HepG2 (cell line): ENCODE data around the gene NOTCH4. TPM values are rescaled to one million over a fixed set of nuclear protein-coding genes. Genes with fewer than 3 reads are reported as not detected.

ENCODE experiments used
- ARHGAP35 ChIP-seq: sonication (generic); formaldehyde crosslinking; IDR thresholded peaks from 2 replicates; pipeline ENCODE4 v1.9.0; 2022; ENCODE audit warnings: mild to moderate bottlenecking, inconsistent platforms, moderate library complexity, missing genetic modification reagents, borderline replicate concordance
- ELF4 ChIP-seq: sonication (generic); formaldehyde crosslinking; IDR thresholded peaks from 2 replicates; pipeline ENCODE4 v1.5.0; 2020; ENCODE audit warnings: missing genetic modification reagents, mild to moderate bottlenecking, moderate library complexity, borderline replicate concordance
- FOXK1 ChIP-seq: sonication (generic); formaldehyde crosslinking; IDR thresholded peaks from 2 replicates; pipeline ENCODE4 v1.4.0; 2020; ENCODE audit warnings: low read depth, missing genetic modification reagents, borderline replicate concordance
- GATAD1 ChIP-seq: IDR thresholded peaks from 2 replicates; pipeline ENCODE4 v1.6.1; 2016; ENCODE audit warnings: missing genetic modification reagents, missing compliant biosample characterization
- MEF2D ChIP-seq: sonication (generic); formaldehyde crosslinking; IDR thresholded peaks from 2 replicates; pipeline ENCODE4 v1.5.1; 2020; ENCODE audit warnings: mild to moderate bottlenecking, missing genetic modification reagents
- MXD4 ChIP-seq: IDR thresholded peaks from 2 replicates; pipeline ENCODE4 v1.6.1; 2016; ENCODE audit warnings: mild to moderate bottlenecking, missing biosample characterization, missing genetic modification reagents
- REPIN1 ChIP-seq: sonication (generic); formaldehyde crosslinking; IDR thresholded peaks from 2 replicates; pipeline ENCODE4 v1.8.0; 2022; ENCODE audit warnings: missing genetic modification reagents, low read depth, mild to moderate bottlenecking, borderline replicate concordance
- RFXANK ChIP-seq: IDR thresholded peaks from 2 replicates; pipeline ENCODE4 v1.6.1; 2016
- SATB2 ChIP-seq: sonication (generic); formaldehyde crosslinking; IDR thresholded peaks from 2 replicates; pipeline ENCODE4 v1.5.0; 2020; ENCODE audit warnings: missing genetic modification reagents
- SP1 ChIP-seq, 2 experiments: fragments of 450-650 bp in 1 of 2; sonication (generic) in 1 of 2; formaldehyde crosslinking in 1 of 2; IDR thresholded peaks; 2 replicates each; pipeline versions ENCODE4 v1.4.0 to v1.6.1; 2016 to 2020; ENCODE audit warnings: missing genetic modification reagents in 1 of 2
- TMF1 ChIP-seq: sonication (generic); formaldehyde crosslinking; IDR thresholded peaks from 2 replicates; pipeline ENCODE4 v1.8.1; 2022; ENCODE audit warnings: low read depth, missing genetic modification reagents
- ZBTB38 ChIP-seq: sonication (generic); formaldehyde crosslinking; IDR thresholded peaks from 2 replicates; pipeline ENCODE4 v1.5.1; 2020; ENCODE audit warnings: mild to moderate bottlenecking, missing genetic modification reagents
- ZKSCAN5 ChIP-seq: sonication (generic); formaldehyde crosslinking; IDR thresholded peaks from 2 replicates; pipeline ENCODE4 v1.5.1; 2020; ENCODE audit warnings: mild to moderate bottlenecking, missing genetic modification reagents
- ZNF296 ChIP-seq: sonication (generic); formaldehyde crosslinking; conservative IDR thresholded peaks from 2 replicates; pipeline ENCODE4 v1.5.0; 2020; ENCODE audit warnings: mild to moderate bottlenecking, missing genetic modification reagents
- ZNF747 ChIP-seq: sonication (generic); formaldehyde crosslinking; IDR thresholded peaks from 2 replicates; pipeline ENCODE4 v1.8.1; 2023; ENCODE audit warnings: missing genetic modification reagents, mild to moderate bottlenecking, borderline replicate concordance
- polyA plus RNA-seq, 8 experiments: library from polyadenylated mRNA; depleted of rRNA in 3 of 8; stranded (reverse) in 7 of 8; unstranded in 1 of 8; fragments of >200 nt; fragmentation: Illumina TruSeq in 4 of 8; extraction: Trizol in 4 of 8; gene quantifications; 2 replicates each; pipeline versions ENCODE4 v1.2.1 to v1.2.3, GENCODE V29; 2011 to 2016; ENCODE audit warnings: low read depth in 4 of 8, missing spikeins in 1 of 8, mixed read lengths in 1 of 8; ENCODE audit not compliant: insufficient read depth in 1 of 8
- total RNA-seq, 5 experiments: library from RNA; depleted of rRNA; stranded (reverse); fragments of >200 nt; fragmentation: Illumina TruSeq; extraction: Trizol; gene quantifications; 2 replicates each; pipeline ENCODE4 v1.2.3, GENCODE V29; 2016; ENCODE audit warnings: low read depth in 1 of 5
- TF ChIP-seq, protein P1 (sequence below): sonication (generic); formaldehyde crosslinking; conservative IDR thresholded peaks from 2 replicates; pipeline ENCODE4 v1.8.0; 2022; ENCODE audit warnings: mild to moderate bottlenecking, moderate library complexity, missing genetic modification reagents
- TF ChIP-seq, protein P2 (sequence below), 2 experiments: sonication (generic) in 1 of 2; formaldehyde crosslinking in 1 of 2; IDR thresholded peaks; 2 replicates each; pipeline versions ENCODE4 v1.4.0 to v1.6.1; 2016 to 2020; ENCODE audit warnings: borderline replicate concordance in 1 of 2, low read depth in 1 of 2, mild to moderate bottlenecking in 1 of 2, missing genetic modification reagents in 1 of 2
- TF ChIP-seq, protein P3 (sequence below): sonication (generic); formaldehyde crosslinking; IDR thresholded peaks from 2 replicates; pipeline ENCODE4 v1.8.0; 2022; ENCODE audit warnings: missing genetic modification reagents, mild to moderate bottlenecking, inconsistent platforms, borderline replicate concordance
- TF ChIP-seq, protein P4 (sequence below): IDR thresholded peaks from 2 replicates; pipeline ENCODE4 v1.6.1; 2016; ENCODE audit warnings: low read depth, borderline replicate concordance

Gene NOTCH4
- total and polyA plus RNA-seq, 2 of the 13 experiments (the other 11 are each of a cell fraction or from before 2014, with no cell fraction given) = 0.51 to 0.83 TPM

DNA sequence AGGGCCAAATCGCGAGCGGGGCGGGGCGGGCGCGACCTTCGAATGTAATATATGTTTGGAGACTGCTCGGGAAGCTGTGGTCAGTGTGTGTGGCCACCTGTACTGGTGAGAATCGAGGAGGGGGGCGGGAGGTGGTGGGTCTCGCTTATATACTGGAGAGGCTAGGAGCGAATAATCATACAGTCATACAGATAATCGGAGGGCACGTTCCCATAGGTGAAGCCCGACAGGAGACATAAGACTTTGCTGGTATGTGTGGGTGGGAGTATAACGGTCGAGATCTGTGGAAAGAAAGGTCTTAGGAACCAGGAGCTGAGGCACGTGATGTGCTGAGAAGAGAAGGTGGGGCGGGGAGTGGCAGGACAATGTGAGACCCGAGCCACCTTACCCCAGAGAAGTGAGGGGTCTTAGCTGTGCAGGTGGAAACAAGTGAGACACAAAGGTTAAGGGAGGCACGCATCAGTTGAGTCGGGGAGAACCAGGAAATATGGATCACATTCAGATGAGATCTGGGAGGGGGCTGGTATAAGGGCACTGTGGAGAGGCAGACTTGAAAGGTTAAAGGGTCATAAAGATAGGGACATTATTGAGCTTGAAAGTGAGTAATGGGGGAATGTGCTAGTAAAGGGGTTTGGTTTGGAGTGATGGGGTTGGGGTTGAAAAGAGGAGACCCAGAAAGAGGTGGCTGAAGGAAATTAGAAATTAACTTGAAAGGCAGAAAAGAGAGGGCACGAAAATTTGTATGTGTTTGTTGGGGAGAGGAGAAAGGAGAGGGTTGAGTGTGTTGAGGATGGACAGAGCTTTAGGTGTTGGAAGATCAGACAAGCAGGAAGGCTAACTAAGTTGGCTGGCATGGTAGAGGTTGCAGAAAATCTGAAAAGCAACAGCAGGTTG lies 45.1 kb downstream of the NOTCH4 start (continued):
- TF ChIP-seq SP1 (IDR thresholded peaks at IDR 0.05) (no peak), SP1 (CRISPR knock-in tag; IDR thresholded peaks at IDR 0.05) (no peak), ELF4 (CRISPR knock-in tag) (no peak), SATB2 (no peak), ZKSCAN5 (CRISPR knock-in tag) (no peak), ZNF747 (no peak), ZBTB38 (CRISPR knock-in tag) (peak; percentile 15; the same call in 1 of the 2 replicates), RFXANK (no peak), MXD4 (peak; percentile 56), MEF2D (no peak), TMF1 (CRISPR knock-in tag) (no peak), REPIN1 (no peak), FOXK1 (CRISPR knock-in tag) (no peak), GATAD1 (CRISPR knock-in tag) (peak; percentile 6; the same call in 1 of the 2 replicates), ARHGAP35 (CRISPR knock-in tag) (no peak), ZNF296 (CRISPR knock-in tag) (0 out of 2 replicates have a peak, but pooled peaks have one; percentile 45)
- TF ChIP-seq, protein P1, sequence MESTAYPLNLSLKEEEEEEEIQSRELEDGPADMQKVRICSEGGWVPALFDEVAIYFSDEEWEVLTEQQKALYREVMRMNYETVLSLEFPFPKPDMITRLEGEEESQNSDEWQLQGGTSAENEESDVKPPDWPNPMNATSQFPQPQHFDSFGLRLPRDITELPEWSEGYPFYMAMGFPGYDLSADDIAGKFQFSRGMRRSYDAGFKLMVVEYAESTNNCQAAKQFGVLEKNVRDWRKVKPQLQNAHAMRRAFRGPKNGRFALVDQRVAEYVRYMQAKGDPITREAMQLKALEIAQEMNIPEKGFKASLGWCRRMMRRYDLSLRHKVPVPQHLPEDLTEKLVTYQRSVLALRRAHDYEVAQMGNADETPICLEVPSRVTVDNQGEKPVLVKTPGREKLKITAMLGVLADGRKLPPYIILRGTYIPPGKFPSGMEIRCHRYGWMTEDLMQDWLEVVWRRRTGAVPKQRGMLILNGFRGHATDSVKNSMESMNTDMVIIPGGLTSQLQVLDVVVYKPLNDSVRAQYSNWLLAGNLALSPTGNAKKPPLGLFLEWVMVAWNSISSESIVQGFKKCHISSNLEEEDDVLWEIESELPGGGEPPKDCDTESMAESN = no peak
- TF ChIP-seq, protein P2, sequence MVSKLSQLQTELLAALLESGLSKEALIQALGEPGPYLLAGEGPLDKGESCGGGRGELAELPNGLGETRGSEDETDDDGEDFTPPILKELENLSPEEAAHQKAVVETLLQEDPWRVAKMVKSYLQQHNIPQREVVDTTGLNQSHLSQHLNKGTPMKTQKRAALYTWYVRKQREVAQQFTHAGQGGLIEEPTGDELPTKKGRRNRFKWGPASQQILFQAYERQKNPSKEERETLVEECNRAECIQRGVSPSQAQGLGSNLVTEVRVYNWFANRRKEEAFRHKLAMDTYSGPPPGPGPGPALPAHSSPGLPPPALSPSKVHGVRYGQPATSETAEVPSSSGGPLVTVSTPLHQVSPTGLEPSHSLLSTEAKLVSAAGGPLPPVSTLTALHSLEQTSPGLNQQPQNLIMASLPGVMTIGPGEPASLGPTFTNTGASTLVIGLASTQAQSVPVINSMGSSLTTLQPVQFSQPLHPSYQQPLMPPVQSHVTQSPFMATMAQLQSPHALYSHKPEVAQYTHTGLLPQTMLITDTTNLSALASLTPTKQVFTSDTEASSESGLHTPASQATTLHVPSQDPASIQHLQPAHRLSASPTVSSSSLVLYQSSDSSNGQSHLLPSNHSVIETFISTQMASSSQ (IDR thresholded peaks at IDR 0.05; ENCODE audit: low read depth) = no peak
- TF ChIP-seq, protein P2 (CRISPR knock-in tag; IDR thresholded peaks at IDR 0.05; ENCODE audit: borderline replicate concordance) = no peak
- TF ChIP-seq, protein P3, sequence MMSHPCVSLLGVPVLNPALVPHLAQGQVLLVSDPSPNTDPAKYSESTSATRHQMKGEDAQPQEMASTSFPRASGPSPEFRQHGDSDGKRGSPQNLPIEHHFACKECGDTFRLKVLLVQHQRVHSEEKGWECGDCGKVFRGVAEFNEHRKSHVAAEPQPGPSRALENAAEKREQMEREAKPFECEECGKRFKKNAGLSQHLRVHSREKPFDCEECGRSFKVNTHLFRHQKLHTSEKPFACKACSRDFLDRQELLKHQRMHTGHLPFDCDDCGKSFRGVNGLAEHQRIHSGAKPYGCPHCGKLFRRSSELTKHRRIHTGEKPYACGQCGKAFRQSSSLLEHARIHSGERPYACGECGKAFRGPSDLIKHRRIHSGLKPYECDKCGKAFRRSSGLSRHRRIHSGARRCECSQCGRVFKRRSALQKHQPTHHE (CRISPR knock-in tag) = no peak
- TF ChIP-seq, protein P4, sequence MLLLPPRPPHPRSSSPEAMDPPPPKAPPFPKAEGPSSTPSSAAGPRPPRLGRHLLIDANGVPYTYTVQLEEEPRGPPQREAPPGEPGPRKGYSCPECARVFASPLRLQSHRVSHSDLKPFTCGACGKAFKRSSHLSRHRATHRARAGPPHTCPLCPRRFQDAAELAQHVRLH (CRISPR knock-in tag) = 0 out of 2 replicates have a peak, but pooled peaks have one; percentile 13
